KOPT-K1 (cell line): ENCODE results near the gene FRMD4B.

ENCODE experiments used
- H3K27ac ChIP-seq: fragments of 200-600 bp; sonication (generic); 2 replicates; pipeline ENCODE4 v1.5.1; 2016; ENCODE audit warnings: antibody characterized with exemption, mild to moderate bottlenecking, low read depth, low read length; ENCODE audit not compliant: poor library complexity, severe bottlenecking
- H3K36me3 ChIP-seq: fragments of 200-600 bp; sonication (generic); 2 replicates; pipeline ENCODE4 v1.5.1; 2017; ENCODE audit warnings: antibody characterized with exemption, mild to moderate bottlenecking, low read length, moderate library complexity; ENCODE audit not compliant: insufficient read depth
- H3K9me3 ChIP-seq: fragments of 200-600 bp; sonication (generic); 2 replicates; pipeline ENCODE4 v1.5.1; 2017; ENCODE audit warnings: antibody characterized with exemption, low read length, mild to moderate bottlenecking; ENCODE audit not compliant: insufficient read depth, poor library complexity, severe bottlenecking

Gene FRMD4B

GRCh38 chr3:69411346-69411745 is 25.5 kb upstream of the FRMD4B start:
- Histone ChIP-seq H3K9me3 (no peaks in the 10 kb centered on the region), H3K36me3 (no peaks in the 10 kb centered on the region), H3K27ac (no peak overlapping the region)

- H3K9me3 ChIP-seq: peaks cover 4% of the 10 kb centered on the region
- no peak overlapping the region for H3K27ac ChIP-seq
- no peaks in the 10 kb centered on the region for H3K36me3 ChIP-seq
Measured at GRCh38 chr3:69410301-69410700, 24.4 kb upstream of the FRMD4B start.

GRCh38 chr3:69409831-69410230 is 23.9 kb upstream of the FRMD4B start:
- no peaks in the 10 kb centered on the region for H3K36me3 ChIP-seq
- peaks cover 8% of the 10 kb centered on the region for H3K9me3 ChIP-seq
- no peak overlapping the region for H3K27ac ChIP-seq

GRCh38 chr3:69409011-69409410 is 23.1 kb upstream of the FRMD4B start:
- no peaks in the 10 kb centered on the region for H3K36me3 ChIP-seq

GRCh38 chr3:69408542-69408941 is 22.7 kb upstream of the FRMD4B start:
- Histone ChIP-seq H3K27ac (no peak overlapping the region), H3K9me3 (peaks cover 14% of the 10 kb centered on the region), H3K36me3 (no peaks in the 10 kb centered on the region)

More at GRCh38 chr3:69409011-69409410, 23.1 kb upstream of the FRMD4B start:
- Histone ChIP-seq H3K9me3 (peaks cover 14% of the 10 kb centered on the region), H3K27ac (no peak overlapping the region)

GRCh38 chr3:69407908-69408307 is 22.0 kb upstream of the FRMD4B start:
- Histone ChIP-seq H3K36me3 (no peaks in the 10 kb centered on the region), H3K9me3 (peaks cover 14% of the 10 kb centered on the region), H3K27ac (no peak overlapping the region)

GRCh38 chr3:69406163-69406562 is 20.3 kb upstream of the FRMD4B start:
- no peaks in the 10 kb centered on the region for H3K36me3 ChIP-seq
- H3K9me3 ChIP-seq: peaks cover 14% of the 10 kb centered on the region
- no peak overlapping the region for H3K27ac ChIP-seq

GRCh38 chr3:69405067-69405466 is 19.2 kb upstream of the FRMD4B start:
- H3K9me3 ChIP-seq: peaks cover 14% of the 10 kb centered on the region
- H3K27ac ChIP-seq: no peak overlapping the region
- H3K36me3 ChIP-seq: no peaks in the 10 kb centered on the region

- peaks cover 14% of the 10 kb centered on the region for H3K9me3 ChIP-seq
- H3K27ac ChIP-seq: no peak overlapping the region
- no peaks in the 10 kb centered on the region for H3K36me3 ChIP-seq
Measured at GRCh38 chr3:69403454-69403853, 17.6 kb upstream of the FRMD4B start.

- peaks cover 14% of the 10 kb centered on the region for H3K9me3 ChIP-seq
- no peak overlapping the region for H3K27ac ChIP-seq
- no peaks in the 10 kb centered on the region for H3K36me3 ChIP-seq
Measured at GRCh38 chr3:69400683-69401082, 14.8 kb upstream of the FRMD4B start.

GRCh38 chr3:69392850-69393249 is 7.0 kb upstream of the FRMD4B start:
- Histone ChIP-seq H3K36me3 (no peaks in the 10 kb centered on the region), H3K9me3 (no peaks in the 10 kb centered on the region), H3K27ac (no peak overlapping the region)

- no peaks in the 10 kb centered on the region for H3K9me3 ChIP-seq
- no peak overlapping the region for H3K27ac ChIP-seq
- no peaks in the 10 kb centered on the region for H3K36me3 ChIP-seq
Measured at GRCh38 chr3:69392415-69392814, 6.5 kb upstream of the FRMD4B start.

GRCh38 chr3:69391554-69391953 is 5.7 kb upstream of the FRMD4B start:
- no peaks in the 10 kb centered on the region for H3K9me3 ChIP-seq

GRCh38 chr3:69390771-69391170 is 4.9 kb upstream of the FRMD4B start:
- no peaks in the 10 kb centered on the region for H3K9me3 ChIP-seq
- H3K27ac ChIP-seq: no peak overlapping the region
- H3K36me3 ChIP-seq: no peaks in the 10 kb centered on the region

More at GRCh38 chr3:69391554-69391953, 5.7 kb upstream of the FRMD4B start:
- Histone ChIP-seq H3K27ac (no peak overlapping the region), H3K36me3 (no peaks in the 10 kb centered on the region)

GRCh38 chr3:69389520-69390248 is 3.8 kb upstream of the FRMD4B start:
- no peaks in the 10 kb centered on the region for H3K9me3 ChIP-seq
- no peaks in the 10 kb centered on the region for H3K36me3 ChIP-seq
- no peak overlapping the region for H3K27ac ChIP-seq

- Histone ChIP-seq H3K36me3 (no peaks in the 10 kb centered on the region), H3K9me3 (no peaks in the 10 kb centered on the region), H3K27ac (no peak overlapping the region)
Measured at GRCh38 chr3:69388241-69388640, 2.4 kb upstream of the FRMD4B start.
